Endothelial cell of umbilical vein (primary cell): ENCODE data around the gene PLXNC1.

Experiments used
- CTCF ChIP-seq, 2 donors: IDR thresholded peaks; 1 replicate in 1 of 2; 2 replicates in 1 of 2; pipeline ENCODE4 v1.5.1; 2011; ENCODE audit warnings: low read length in 2 of 2, mild to moderate bottlenecking in 2 of 2, moderate library complexity in 2 of 2, control low read depth in 1 of 2, inconsistent platforms in 1 of 2, low read depth in 1 of 2; ENCODE audit not compliant: insufficient read depth in 1 of 2; ENCODE audit errors: extremely low read depth in 1 of 2
- FOS ChIP-seq: IDR thresholded peaks from 2 replicates; pipeline ENCODE4 v1.6.1; 2011; ENCODE audit warnings: mild to moderate bottlenecking, low read length, moderate library complexity, borderline replicate concordance; ENCODE audit not compliant: insufficient read depth
- MAX ChIP-seq: IDR thresholded peaks from 2 replicates; pipeline ENCODE4 v1.6.1; 2011; ENCODE audit not compliant: insufficient read depth, insufficient read length
- POLR2A ChIP-seq: IDR thresholded peaks from 2 replicates; pipeline ENCODE4 v1.6.1; 2012; ENCODE audit warnings: low read depth, mild to moderate bottlenecking, control low read depth, low read length
- POLR2AphosphoS5 ChIP-seq: IDR thresholded peaks from 2 replicates; pipeline ENCODE4 v1.6.1; 2012; ENCODE audit warnings: low read depth, mild to moderate bottlenecking, control low read depth, low read length, moderate library complexity; ENCODE audit not compliant: insufficient read depth

GRCh38 chr12:94184995-94185719 is 36.8 kb downstream of the PLXNC1 start:
- TF ChIP-seq CTCF (IDR thresholded peaks at IDR 0.05; ENCODE audit: extremely low read depth in 1 of 2, insufficient read depth in 1 of 2, low read depth in 1 of 2, low read length in 2 of 2), result no peak
- no peak for TF ChIP-seq MAX
- TF ChIP-seq POLR2AphosphoS5, result no peak
- TF ChIP-seq POLR2A, result no peak
- TF ChIP-seq FOS, result no peak
